ENCODE measurements around the gene ADCY3.

ADCY3 gene

GRCh38 chr2:24899361-24899910, 20.6 kb downstream of the ADCY3 start:
- no peak for FAIRE-seq

GRCh38 chr2:24898122-24899109, 21.6 kb downstream of the ADCY3 start:
- FAIRE-seq: no peak

- no peak for FAIRE-seq
Observed at GRCh38 chr2:24894750-24895149, 25.3 kb downstream of the ADCY3 start.

GRCh38 chr2:24893934-24894333, 26.1 kb downstream of the ADCY3 start:
- FAIRE-seq: no peak

GRCh38 chr2:24892928-24893327, 27.1 kb downstream of the ADCY3 start:
- no peak for FAIRE-seq

- FAIRE-seq: no peak
Observed at GRCh38 chr2:24891201-24891600, 28.8 kb downstream of the ADCY3 start.

- no peak for FAIRE-seq
Observed at GRCh38 chr2:24889221-24889620, 30.8 kb downstream of the ADCY3 start.

GRCh38 chr2:24888177-24888576, 31.9 kb downstream of the ADCY3 start:
- FAIRE-seq: no peak

GRCh38 chr2:24887307-24887874, 32.6 kb downstream of the ADCY3 start:
- no peak for FAIRE-seq

GRCh38 chr2:24886691-24887304, 33.2 kb downstream of the ADCY3 start:
- FAIRE-seq: no peak

- FAIRE-seq: no peak
Observed at GRCh38 chr2:24886126-24886501, 33.9 kb downstream of the ADCY3 start.

- FAIRE-seq: no peak
Observed at GRCh38 chr2:24885221-24886125, 34.6 kb downstream of the ADCY3 start.

GRCh38 chr2:24883946-24884345, 36.1 kb downstream of the ADCY3 start:
- FAIRE-seq: no peak

- no peak for FAIRE-seq
Observed at GRCh38 chr2:24881623-24882022, 38.4 kb downstream of the ADCY3 start.

- FAIRE-seq: no peak
Observed at GRCh38 chr2:24881158-24881557, 38.9 kb downstream of the ADCY3 start.

GRCh38 chr2:24878341-24878740, 41.7 kb downstream of the ADCY3 start:
- no peak for FAIRE-seq

GRCh38 chr2:24877646-24878045, 42.4 kb downstream of the ADCY3 start:
- FAIRE-seq: no peak

- FAIRE-seq: no peak
Observed at GRCh38 chr2:24877067-24877466, 43.0 kb downstream of the ADCY3 start.

GRCh38 chr2:24875901-24876300, 44.1 kb downstream of the ADCY3 start:
- FAIRE-seq: no peak

- FAIRE-seq: no peak
Observed at GRCh38 chr2:24875272-24875671, 44.8 kb downstream of the ADCY3 start.

- no peak for FAIRE-seq
Observed at GRCh38 chr2:24874035-24874434, 46.0 kb downstream of the ADCY3 start.

- no peak for FAIRE-seq
Observed at GRCh38 chr2:24873619-24874018, 46.4 kb downstream of the ADCY3 start.
